T-helper 17 cell (primary cell): ENCODE results near the gene EPB42. TPM values are rescaled to one million over a fixed set of nuclear protein-coding genes. Genes with fewer than 3 reads are reported as not detected.

Experiments
- ATAC-seq: fragments of 150-1000 bp; cut with Tn5 transposase; 2 replicates; pipeline ENCODE4 v1.10.0; 2021; ENCODE audit warnings: mild to moderate bottlenecking, moderate library complexity
- DNase-seq, 3 donors: peaks; one replicate each; pipeline versions ENCODE4 v3.0.0 to v3.0.0-alpha.2; 2020 to 2021
- H3K9me3 ChIP-seq: one replicate; pipeline ENCODE4 v1.7.0; 2013; ENCODE audit warnings: low read length, mild to moderate bottlenecking; ENCODE audit not compliant: control insufficient read depth, poor library complexity, severe bottlenecking
- H3K27ac Mint-ChIP-seq: one replicate; pipeline ENCODE4 v1.8.0; 2022; ENCODE audit warnings: mild to moderate bottlenecking, moderate library complexity, mixed read lengths
- H3K27me3 Mint-ChIP-seq: one replicate; pipeline ENCODE4 v1.8.0; 2022; ENCODE audit warnings: mixed read lengths
- H3K36me3 Mint-ChIP-seq: one replicate; pipeline ENCODE4 v1.8.0; 2022; ENCODE audit warnings: low read depth, mixed read lengths
- H3K4me1 Mint-ChIP-seq: one replicate; pipeline ENCODE4 v1.8.0; 2022; ENCODE audit warnings: mild to moderate bottlenecking, mixed read lengths
- H3K4me3 Mint-ChIP-seq: one replicate; pipeline ENCODE4 v1.8.0; 2022; ENCODE audit warnings: mild to moderate bottlenecking, moderate library complexity, mixed read lengths
- total RNA-seq, 4 donors: library from RNA in 2 of 4; stranded (reverse) in 2 of 4; gene quantifications; one replicate each; pipeline ENCODE4 v1.2.3 and lab custom pipeline; 2022 to 2026

The EPB42 gene
- total RNA-seq, 2 donors from 2014 or later: not detected

DNA sequence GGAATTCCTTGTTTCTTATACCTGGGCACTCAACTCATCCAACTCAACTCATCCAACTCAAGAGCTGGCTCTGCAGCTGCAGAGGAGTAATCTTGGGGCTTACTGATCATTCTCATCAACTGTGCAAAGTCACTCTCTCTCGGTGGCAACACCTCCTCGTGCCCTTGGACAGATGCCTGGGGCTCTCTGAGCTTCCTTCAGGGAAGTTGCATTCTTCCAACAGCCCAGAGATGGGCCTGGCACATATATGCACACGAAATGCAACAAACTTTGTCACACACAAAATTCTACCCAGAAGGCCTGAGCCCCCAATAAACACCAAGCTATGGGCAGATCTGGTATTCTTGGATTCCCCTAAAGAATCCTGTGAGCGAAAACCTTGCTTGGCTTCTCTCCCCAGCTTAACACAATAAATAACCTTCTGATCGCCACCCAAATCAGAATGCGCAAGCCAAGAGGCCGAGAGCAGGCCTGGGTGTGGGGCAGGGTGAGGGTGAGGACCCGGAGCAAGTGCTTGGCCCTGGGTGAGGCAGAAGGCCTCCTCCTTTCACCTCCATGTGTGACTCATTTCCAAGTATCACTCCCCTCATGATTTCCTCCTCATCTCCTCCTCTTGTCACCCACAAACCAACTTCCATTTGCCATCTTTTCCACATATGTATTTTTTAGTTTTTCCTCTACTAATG is 30.5 kb upstream of the EPB42 start:
- Mint-ChIP-seq H3K27me3 (peaks cover 28% of the 10 kb centered on the region), H3K36me3 (peaks cover 4% of the 10 kb centered on the region), H3K4me1 (peaks cover 10% of the 10 kb centered on the region), H3K27ac (no peak overlapping the region), H3K4me3 (no peak overlapping the region)
- no peaks in the 10 kb centered on the region for H3K9me3 ChIP-seq
- DNase-seq (no peak), ATAC-seq (no peak)

GRCh38 chr15:43250785-43251184 is 30.0 kb upstream of the EPB42 start:
- no peaks in the 10 kb centered on the region for H3K9me3 ChIP-seq
- Mint-ChIP-seq H3K4me1 (peaks cover 10% of the 10 kb centered on the region), H3K36me3 (peaks cover 4% of the 10 kb centered on the region), H3K27me3 (peaks cover 28% of the 10 kb centered on the region), H3K27ac (no peak overlapping the region), H3K4me3 (no peak overlapping the region)
- ATAC-seq (no peak), DNase-seq (no peak)

DNA sequence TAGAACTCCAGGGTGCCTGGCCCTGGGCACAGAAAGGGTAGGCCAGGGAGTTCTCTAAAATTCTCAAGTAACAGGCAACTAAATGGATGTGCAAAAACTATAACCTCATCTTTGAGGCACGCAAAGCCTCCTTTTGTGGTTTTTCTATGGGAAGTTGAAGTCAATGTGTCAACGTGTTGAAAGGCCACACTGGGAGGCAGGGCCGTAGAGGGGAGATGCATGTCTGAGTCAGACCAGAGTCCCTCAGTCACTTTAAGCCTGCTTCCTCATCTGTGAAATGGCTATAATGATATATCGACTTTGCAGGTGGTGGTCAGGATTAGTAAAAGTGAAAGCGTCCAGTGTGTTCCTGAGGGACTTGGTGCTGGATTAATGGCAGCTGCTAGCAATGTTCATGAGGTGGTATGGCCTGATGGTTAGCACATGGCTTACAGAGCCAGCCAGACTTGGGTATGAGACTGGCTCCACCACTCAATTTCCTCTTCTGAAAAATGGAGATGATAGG is 28.9 kb upstream of the EPB42 start:
- H3K36me3 Mint-ChIP-seq: peaks cover 4% of the 10 kb centered on the region
- DNase-seq: no peak

DNA sequence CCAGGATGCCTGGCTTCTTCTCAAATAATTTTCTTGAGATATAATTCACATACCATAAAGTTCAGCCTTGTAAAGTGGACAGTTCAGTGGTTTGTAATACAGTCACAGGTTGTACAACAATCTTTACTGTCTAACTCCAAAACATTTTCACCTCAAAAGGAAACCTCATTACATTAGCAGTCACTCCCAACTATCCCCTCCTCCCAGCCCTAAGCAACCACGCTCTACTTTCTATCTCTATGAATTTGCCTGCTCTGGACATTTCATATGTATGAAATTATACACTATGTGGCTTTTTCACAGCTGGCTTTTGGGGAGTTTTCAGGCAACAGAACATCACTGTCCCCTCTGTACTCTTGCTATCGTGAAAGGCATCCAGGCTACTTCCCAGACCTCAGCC is 28.4 kb upstream of the EPB42 start:
- H3K4me3 Mint-ChIP-seq: no peak overlapping the region
- peaks cover 22% of the 10 kb centered on the region for H3K27me3 Mint-ChIP-seq
- ATAC-seq (no peak), DNase-seq (no peak)
- H3K36me3 Mint-ChIP-seq: peaks cover 2% of the 10 kb centered on the region
- no peak overlapping the region for H3K27ac Mint-ChIP-seq
- H3K9me3 ChIP-seq: no peaks in the 10 kb centered on the region
- peaks cover 10% of the 10 kb centered on the region for H3K4me1 Mint-ChIP-seq

More for the DNA sequence above, 28.9 kb upstream of the EPB42 start:
- Mint-ChIP-seq H3K4me3 (no peak overlapping the region), H3K27ac (no peak overlapping the region), H3K4me1 (peaks cover 10% of the 10 kb centered on the region), H3K27me3 (peaks cover 23% of the 10 kb centered on the region)
- no peak for ATAC-seq
- no peaks in the 10 kb centered on the region for H3K9me3 ChIP-seq

DNA sequence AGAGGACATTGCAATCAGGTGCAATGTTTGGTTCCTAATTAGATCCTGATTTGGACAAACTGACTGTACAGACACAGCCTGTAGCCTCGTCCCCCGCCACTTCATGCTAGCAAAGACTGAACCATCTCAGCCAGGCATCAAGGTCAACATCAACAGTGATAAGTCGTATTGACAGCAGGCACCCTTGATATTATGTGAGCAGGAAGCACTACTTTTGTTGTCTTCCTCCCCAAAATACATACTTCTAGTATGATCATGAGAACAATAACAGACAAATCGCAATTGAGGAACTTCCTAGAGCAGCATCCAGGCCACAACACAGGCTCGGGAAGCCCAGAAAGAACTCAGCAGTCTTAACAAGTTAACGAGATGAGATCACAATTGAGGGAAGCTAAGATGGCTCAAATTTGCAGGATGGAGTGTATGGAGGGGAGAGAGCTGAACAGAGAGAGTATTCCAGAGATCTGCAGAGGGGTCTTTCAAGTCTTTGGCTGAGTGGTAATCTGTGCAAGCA is 25.5 kb upstream of the EPB42 start:
- DNase-seq (no peak), ATAC-seq (no peak)
- Mint-ChIP-seq H3K4me1 (no peaks in the 10 kb centered on the region), H3K4me3 (no peak overlapping the region), H3K27ac (no peak overlapping the region), H3K27me3 (peaks cover 22% of the 10 kb centered on the region), H3K36me3 (no peaks in the 10 kb centered on the region)
- no peaks in the 10 kb centered on the region for H3K9me3 ChIP-seq

DNA sequence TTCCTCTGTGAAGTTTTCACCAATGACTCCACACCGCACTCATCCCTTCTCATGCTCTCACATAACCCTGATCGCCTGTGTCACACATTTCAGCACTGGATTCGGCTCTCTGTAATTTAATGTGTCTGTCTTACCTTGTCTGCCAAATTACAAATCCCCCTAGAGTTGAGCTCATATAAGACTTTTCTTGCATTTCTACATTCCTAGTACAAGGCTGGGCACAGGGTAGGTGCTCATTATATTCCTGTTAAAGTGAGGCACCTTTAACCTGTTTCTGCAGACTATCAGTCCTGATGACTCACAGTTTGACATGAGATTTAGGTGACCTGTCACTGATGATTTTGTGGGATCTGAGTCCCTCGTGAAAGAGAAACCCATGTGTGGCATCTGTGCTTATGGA is 23.3 kb upstream of the EPB42 start:
- DNase-seq (no peak), ATAC-seq (no peak)
- Mint-ChIP-seq H3K27me3 (peaks cover 42% of the 10 kb centered on the region), H3K4me3 (no peak overlapping the region), H3K36me3 (no peaks in the 10 kb centered on the region), H3K4me1 (no peaks in the 10 kb centered on the region), H3K27ac (no peak overlapping the region)
- H3K9me3 ChIP-seq: no peaks in the 10 kb centered on the region

DNA sequence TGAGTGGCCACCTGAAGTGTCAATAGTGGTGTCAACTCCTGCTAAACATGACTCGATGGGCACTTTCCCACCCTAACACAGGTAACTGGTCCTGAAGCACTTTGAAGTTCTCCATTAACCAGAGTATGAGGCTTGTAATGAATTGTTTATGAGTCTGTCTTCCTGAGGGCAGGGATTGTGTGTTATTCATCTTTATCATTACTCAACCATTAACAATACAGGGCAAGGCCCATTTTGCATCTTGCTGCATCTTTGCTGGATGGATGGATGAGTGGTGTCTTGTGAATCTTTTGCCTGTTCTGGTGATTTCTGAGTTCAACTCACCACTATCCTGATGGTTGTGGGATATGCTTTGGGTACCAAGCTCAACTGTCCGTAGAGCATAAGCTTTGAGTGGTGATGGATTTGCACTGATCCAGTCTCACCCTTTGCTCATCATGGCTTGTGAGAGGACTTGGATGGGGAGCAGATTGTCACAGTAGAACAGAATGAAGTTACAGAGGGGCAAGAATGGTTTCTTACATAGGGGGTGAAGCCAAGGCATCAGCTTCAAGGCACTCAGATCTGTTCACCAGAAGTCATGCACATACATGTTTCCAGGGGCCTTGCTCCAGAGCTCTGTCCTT is 22.3 kb upstream of the EPB42 start:
- no peak overlapping the region for H3K27ac Mint-ChIP-seq
- no peak for DNase-seq

DNA sequence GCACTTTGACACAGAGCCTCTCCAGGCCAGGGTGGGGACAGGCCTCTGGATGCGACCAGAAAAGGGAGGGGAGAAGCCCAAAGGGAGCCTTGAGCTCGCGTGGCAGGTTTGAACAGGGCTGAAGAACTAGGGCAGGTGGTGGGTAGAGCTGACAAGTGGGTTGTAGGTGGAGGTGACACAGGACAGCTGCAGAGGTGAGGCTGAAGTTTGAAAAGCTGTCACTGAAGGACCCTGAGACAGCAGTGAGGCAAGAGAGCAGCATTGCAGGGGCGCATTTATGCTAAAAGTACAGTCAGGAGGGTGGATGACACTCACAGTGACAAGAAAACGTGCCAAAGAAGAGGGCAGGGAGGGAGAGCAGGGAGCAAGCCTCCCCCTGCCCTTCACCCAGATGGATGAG is 21.8 kb upstream of the EPB42 start:
- H3K4me1 Mint-ChIP-seq: peaks cover 2% of the 10 kb centered on the region
- H3K27me3 Mint-ChIP-seq: peaks cover 56% of the 10 kb centered on the region
- H3K4me3 Mint-ChIP-seq: no peak overlapping the region
- H3K9me3 ChIP-seq: no peaks in the 10 kb centered on the region
- no peak overlapping the region for H3K27ac Mint-ChIP-seq
- no peaks in the 10 kb centered on the region for H3K36me3 Mint-ChIP-seq
- DNase-seq (no peak), ATAC-seq (no peak)

More for the DNA sequence above, 22.3 kb upstream of the EPB42 start:
- no peak for ATAC-seq
- H3K9me3 ChIP-seq: no peaks in the 10 kb centered on the region
- Mint-ChIP-seq H3K27me3 (peaks cover 51% of the 10 kb centered on the region), H3K36me3 (no peaks in the 10 kb centered on the region), H3K4me1 (peaks cover 2% of the 10 kb centered on the region), H3K4me3 (no peak overlapping the region)

DNA sequence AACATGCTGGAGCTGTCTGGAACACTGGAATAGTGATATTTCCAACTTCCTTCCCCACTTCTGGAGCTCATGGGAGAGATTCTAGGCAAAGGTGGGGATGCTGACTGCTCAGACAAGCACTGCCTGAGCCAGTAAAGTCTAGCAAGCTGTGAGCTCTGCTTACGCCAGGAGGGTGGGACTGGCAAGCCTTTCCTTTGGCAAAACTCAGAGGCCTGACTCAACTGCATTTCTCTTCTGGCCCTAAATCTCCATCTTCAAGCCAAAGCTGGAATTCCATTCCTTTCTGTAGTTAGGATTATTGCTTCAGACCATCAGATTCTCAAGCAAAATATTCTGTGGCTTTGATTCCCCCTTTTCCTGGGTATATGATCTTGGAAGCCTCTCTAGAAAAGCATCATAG is 20.3 kb upstream of the EPB42 start:
- Mint-ChIP-seq H3K27me3 (peaks cover 61% of the 10 kb centered on the region), H3K4me1 (peaks cover 4% of the 10 kb centered on the region), H3K36me3 (no peaks in the 10 kb centered on the region), H3K27ac (no peak overlapping the region), H3K4me3 (no peak overlapping the region)
- no peaks in the 10 kb centered on the region for H3K9me3 ChIP-seq
- no peak for ATAC-seq
- no peak for DNase-seq

DNA sequence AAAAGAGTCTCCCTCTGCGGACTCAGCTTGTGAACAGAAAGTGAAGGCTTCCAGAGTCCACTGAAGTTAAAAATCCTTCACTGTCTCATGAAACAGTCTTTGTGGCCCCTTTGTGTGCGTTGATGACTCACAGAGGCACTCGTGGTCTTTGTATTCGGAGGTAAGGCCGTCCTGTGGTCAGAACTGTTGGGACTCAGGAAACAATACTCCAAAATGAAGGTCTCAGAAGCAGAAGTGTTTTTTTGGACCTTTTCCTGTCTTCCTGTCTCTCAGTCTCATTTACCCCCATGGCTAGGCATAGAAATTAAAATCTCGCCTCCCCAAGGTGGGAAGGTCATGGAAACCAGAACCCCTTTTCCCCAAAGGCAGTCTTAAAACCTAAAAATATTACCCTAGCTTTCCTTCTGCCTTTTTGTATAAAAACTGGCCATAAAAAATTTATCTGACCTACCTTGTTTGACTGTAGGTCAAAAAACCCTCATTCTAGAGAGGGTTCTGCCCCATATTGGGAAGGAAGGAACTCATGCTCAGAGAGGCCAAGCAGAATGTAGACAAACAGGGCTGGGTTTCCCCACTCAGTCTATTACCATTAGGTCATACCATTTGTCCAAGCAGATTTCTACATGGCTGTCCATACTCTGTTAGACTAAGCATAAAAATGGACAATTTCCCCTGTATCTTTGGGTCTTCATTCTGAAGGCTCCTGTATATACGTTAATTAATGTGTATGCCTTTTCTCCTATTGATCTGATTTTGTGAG is 19.1 kb upstream of the EPB42 start:
- no peak for DNase-seq
- Mint-ChIP-seq H3K4me1 (peaks cover 7% of the 10 kb centered on the region), H3K4me3 (no peak overlapping the region), H3K27ac (no peak overlapping the region), H3K27me3 (peaks cover 63% of the 10 kb centered on the region), H3K36me3 (no peaks in the 10 kb centered on the region)
- H3K9me3 ChIP-seq: no peaks in the 10 kb centered on the region
- no peak for ATAC-seq

DNA sequence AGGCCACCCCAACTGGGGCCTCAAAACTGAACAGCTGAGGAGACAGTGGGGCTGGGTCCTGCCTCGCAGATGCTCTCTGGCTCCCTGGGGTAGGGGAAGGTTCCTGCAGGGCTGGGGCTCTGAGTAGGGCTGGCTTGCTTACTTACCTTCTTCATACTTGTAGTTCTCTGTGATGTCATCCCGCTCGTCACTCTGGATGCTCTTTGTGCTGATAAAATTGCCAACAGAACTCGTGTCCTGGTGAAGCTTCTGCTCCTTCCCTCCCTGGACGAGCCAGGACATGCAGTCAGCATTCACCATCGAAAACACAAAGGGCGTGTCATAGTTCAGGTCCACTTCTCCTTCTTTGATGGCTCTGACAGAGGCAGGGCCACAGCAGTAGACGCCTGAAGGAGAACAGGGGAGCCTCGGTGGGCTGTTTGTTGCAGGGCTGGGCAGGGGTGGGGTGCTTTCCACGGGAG is 17.9 kb upstream of the EPB42 start:
- Mint-ChIP-seq H3K4me3 (no peak overlapping the region), H3K27me3 (peaks cover 57% of the 10 kb centered on the region), H3K4me1 (peaks cover 7% of the 10 kb centered on the region), H3K36me3 (no peaks in the 10 kb centered on the region), H3K27ac (no peak overlapping the region)
- H3K9me3 ChIP-seq: no peaks in the 10 kb centered on the region
- no peak for ATAC-seq
- DNase-seq: no peak

GRCh38 chr15:43237842-43238470 is 17.1 kb upstream of the EPB42 start:
- H3K4me1 Mint-ChIP-seq: peaks cover 7% of the 10 kb centered on the region
- H3K36me3 Mint-ChIP-seq: no peaks in the 10 kb centered on the region
- H3K27ac Mint-ChIP-seq: no peak overlapping the region
- DNase-seq (no peak), ATAC-seq (no peak)
- no peaks in the 10 kb centered on the region for H3K9me3 ChIP-seq
- peaks cover 54% of the 10 kb centered on the region for H3K27me3 Mint-ChIP-seq
- no peak overlapping the region for H3K4me3 Mint-ChIP-seq

DNA sequence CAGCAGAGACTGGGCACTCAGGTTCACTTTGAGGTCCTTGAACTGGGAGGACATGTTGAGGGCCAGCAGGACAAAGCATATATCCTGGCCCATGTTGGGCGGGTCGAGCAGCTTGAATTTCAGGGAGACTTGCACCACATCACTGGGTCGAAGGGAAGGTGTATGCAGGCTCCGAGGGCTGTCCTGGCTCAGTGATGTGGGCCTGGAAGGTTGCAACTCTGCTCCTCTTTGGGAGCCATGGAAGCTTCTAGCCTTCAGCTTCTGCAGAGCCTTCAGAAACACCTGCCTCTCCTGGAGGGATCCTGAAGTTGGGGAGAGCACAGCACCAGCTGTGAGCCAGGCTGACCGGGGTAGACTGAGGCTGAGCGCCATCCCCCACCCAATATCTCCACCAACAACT is 14.7 kb upstream of the EPB42 start:
- Mint-ChIP-seq H3K27me3 (peaks cover 41% of the 10 kb centered on the region), H3K4me1 (peaks cover 7% of the 10 kb centered on the region), H3K36me3 (no peaks in the 10 kb centered on the region), H3K4me3 (no peak overlapping the region), H3K27ac (no peak overlapping the region)
- no peak for ATAC-seq
- no peaks in the 10 kb centered on the region for H3K9me3 ChIP-seq
- DNase-seq: no peak
